ENCODE results near the gene ATP1A4.

Gene ATP1A4

DNA sequence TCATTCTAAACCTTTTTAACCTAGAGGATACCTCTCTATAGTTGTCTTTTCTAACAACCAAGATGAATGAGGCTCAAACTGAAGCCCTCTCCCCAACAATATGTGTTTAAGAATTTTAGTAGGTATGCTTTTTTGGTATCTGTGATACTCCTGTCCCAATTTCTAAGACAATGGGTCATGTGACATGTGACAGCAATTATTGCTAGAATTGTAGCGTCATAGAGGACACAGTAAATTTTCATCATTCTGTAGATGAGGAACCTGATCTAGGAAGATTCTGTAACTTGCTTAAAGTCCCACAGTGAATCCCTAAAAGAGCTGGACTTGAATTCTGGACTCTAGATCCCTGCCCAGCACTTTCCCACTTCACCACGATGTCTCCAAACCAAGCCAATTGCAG, 27.3 kb downstream of the ATP1A4 start:
- FAIRE-seq = no peak

DNA sequence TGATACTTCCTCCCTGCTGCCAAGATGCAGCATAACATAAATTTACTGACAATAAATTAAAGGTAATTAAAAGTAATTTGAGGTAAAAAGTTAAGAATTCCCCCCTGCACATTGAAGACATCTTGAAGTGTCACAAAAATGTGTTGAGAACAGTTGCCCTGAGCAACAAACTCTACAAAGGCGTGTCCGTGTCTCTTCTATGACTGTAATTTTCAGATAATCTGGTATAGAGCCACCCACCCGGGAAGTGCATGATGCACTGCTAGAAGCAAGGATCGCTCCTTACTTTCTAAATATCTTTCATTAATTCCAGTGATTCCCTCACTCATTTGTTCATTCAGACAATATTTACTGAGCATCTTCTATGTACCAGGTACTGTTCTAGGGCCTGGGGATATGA, 27.9 kb downstream of the ATP1A4 start:
- FAIRE-seq = no peak

- FAIRE-seq = no peak
These were observed 34.8 kb downstream of the ATP1A4 start for GRCh38 chr1:160186246-160186645.

- no peak for FAIRE-seq
These were observed 35.3 kb downstream of the ATP1A4 start for GRCh38 chr1:160186729-160187128.

DNA sequence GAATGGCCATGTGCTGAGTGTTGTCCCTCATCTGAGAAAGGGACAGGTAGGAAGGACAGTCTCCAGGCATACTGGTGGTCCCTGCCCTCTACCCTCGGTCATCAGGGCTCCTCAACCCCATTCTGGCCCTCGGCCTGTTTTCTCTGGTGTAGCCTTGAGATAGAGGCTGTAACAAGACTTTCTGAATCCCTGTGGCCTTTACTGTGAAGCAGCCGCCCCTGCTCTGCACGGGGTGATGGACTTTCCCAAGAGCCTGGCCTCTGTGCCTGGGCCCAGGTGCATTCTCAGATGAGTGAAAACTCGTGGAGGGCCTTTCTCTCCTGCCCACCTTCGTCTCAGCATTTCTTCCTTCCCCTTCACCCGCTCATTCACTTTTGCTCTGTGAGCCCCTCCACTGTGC, 36.0 kb downstream of the ATP1A4 start:
- no peak for FAIRE-seq

DNA sequence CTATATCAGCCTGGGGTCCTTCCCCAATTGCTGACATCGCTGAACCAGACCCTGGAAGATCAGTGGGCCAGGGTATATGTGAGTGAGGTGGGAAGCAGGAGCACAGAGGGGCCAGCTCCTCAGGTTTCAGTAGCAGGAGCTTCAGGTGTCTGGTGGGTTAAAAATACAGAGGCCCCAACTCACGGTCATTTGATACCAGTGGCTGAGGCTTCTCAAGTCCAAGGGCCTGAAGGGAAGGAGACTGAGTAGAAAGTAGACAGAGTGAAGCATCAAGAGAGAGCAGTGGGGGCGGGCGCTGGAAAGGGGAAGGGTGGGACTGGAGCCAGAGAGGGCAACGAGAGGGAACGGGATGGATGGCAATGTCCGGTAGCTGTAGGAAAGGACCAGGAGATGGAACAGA, 36.9 kb downstream of the ATP1A4 start:
- FAIRE-seq = no peak

- no peak for FAIRE-seq
These were observed 38.5 kb downstream of the ATP1A4 start, which contains the start of gene CASQ1 for GRCh38 chr1:160189649-160190625. Gene CASQ1 (plus strand): TSS chr1:160190575. CDS start chr1:160190752, 177 bp downstream.

DNA sequence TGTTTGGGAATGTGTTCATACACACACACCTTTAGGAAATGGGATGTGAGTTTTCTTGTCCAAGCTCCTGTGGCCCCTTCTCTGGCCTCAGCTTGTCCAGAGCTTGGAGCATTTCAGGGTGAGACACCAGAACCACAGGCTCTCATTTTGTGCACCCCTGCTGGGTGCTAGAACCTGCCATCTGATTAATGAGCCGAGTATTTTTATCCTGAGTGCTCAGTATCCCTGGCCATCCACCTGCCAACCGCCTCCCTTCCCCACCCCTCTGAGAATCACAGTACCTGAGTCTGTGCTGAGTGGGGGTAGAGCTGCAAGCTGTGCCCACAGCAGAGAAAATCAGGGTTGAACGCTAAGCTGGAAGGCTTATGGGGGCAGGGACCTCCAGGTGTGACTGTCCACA, 40.4 kb downstream of the ATP1A4 start:
- no peak for FAIRE-seq

DNA sequence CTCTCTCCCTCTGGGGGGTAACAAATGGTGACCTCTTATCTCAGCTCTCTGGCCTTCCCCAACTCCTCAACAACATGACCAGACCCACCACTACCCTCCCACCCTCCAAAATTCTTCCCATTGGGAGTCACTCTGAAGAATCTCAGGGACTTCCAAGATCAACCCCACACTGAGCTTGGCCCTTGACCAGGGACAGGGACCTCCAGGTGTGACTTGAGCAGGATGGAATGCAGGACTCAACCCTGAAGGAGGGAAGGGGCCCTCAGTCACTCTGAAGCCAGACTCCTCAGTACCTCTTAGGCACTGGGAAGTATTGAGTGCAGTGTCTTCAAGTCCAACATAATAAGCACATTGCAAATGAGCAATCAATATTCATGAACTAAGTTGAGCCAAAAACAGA, 40.8 kb downstream of the ATP1A4 start:
- FAIRE-seq = no peak

DNA sequence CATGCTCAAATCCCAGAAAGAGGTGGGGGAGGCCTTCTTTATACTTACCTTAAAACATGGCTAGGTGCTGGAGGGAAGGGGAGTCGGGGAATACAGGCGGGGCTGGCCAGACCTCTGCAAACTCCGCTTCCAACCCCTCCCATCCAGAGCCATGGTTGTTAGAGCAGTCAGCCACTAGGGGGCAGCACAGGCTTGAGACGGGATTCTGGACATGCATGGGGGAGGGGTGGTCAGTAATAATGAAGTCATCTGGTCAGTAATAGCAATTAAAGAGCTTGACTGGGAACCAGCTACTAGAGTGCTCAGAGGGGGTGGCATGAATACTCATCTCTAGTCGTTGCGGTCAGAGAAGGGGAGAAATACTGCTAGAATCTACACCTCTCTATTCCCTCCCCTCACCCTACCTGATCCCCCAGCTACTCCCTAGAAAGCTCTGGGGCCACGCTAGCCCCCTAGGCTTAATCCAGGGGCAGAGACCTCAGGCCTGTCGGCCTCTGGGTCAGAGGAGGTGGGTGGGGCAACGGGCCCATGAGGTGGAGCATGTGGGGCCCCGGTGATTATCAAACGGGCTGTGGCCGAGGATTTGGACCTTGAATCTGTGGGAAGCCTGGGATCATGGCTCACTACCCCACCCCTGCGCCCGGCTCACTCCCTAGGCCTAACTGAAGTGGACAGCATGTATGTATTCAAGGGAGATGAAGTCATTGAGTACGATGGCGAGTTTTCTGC, 41.9 kb downstream of the ATP1A4 start:
- no peak for FAIRE-seq

DNA sequence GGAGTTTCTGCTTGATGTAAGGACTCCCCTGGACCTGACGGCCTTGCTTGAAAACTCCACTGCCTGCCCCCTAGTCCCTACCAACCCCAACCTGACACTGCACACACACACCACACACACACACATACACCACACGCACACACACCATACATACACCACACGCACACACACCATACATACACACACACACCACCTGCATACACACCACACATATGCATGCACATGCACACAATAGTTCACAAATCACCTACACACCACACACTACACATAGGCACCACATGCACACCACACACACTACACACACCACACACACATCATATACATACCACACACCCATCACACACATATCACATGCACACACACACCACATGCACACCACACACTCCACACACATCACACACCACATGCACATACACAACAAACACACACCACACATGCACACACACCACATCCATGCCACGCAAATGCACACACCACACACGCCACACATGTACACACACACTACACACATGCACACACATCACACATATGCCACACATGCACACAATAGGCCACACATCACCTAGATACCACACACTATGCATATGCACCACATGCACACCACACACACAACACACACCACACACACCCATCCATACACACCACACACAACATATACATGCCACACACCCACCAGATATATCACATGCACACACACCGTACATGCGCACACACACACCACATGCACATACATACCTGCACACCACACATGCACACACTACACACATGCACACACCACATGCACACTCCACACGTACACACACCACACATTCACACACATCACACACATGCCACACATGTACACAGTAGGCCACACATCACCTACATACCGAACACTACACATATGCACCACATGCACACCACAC, 42.7 kb downstream of the ATP1A4 start:
- FAIRE-seq = no peak

- FAIRE-seq = no peak
These were observed 43.3 kb downstream of the ATP1A4 start for GRCh38 chr1:160194737-160195059.

GRCh38 chr1:160196143-160196542, 44.7 kb downstream of the ATP1A4 start:
- no peak for FAIRE-seq

DNA sequence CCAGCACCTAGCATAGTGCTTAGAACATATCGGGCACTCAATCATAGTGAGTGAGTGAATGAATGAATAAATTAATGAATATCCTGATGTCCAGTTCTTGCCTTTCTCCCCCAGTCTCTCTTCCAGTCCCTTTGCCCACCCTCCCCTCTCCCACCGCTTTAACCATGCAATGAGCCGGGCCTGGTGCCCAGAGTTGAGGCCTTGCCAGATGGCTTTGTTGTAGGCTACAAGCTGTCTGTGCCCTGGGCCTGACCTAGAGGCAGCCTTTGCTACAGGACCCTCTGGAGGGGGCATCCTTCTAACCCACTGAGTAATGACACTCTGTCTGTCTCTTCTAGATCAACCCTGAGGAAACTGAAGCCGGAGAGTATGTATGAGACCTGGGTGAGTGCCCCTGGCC, 45.8 kb downstream of the ATP1A4 start:
- no peak for FAIRE-seq

DNA sequence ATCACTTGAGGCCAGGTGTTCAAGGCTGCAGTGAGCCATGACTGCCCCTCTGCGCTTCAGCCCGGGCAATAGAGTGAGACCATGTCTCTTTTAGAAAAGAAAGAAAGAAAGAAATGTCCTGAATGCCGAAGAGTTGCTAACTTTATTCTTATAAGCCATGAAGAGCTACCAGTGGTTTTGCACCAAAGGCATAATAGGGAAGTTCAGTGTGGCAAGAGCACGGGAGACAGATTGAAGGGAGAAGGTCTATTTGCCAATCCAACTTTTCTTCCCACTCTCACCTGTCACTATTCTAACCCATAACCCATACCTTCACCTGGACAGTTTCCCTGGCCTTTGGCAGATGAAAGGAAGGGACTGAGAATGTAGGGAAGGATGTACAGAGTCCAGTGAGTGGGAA, 49.4 kb downstream of the ATP1A4 start:
- no peak for FAIRE-seq

- no peak for FAIRE-seq
These were observed 53.3 kb downstream of the ATP1A4 start for GRCh38 chr1:160204526-160205241.

DNA sequence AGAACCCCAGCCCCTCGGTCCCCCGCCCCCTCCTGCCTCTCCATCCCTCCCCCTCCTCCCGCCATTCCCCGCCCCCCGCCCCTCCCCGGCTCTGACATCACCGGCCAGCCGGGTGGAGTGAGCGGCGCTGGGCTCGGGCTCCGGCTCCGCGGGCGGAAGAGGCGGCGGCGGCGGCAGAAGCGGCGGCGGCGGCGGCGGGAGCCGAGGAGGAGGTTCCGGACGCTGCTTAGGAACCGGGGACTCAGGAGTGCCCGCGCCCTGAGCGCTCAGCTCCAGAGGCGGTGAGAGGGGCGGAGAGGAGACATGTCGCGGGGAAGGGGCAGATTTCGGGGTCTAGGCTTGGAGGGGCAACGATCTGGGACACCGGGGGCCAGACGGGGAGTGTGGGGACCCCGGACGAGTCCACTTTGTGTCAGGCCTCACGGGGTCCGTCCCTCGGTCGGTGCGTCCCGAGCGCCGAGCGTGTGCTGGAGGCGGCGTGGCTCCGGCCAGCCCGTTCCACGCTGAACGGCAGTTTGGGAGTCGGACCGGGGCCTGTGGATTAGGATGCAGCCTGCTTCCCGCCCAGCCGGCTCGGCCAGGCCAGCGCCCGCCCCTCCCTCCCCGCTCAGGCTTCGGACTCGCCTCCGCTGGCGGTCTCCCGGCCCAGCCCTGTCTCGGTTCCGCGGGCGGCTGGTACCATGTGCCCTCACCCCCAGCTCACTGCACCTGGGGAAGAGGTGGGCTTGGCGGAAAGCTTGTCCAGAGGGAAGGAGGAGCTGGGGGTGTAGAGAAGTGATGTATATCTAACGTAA, 54.0 kb downstream of the ATP1A4 start, which contains the start of gene PEA15:
PEA15 (plus strand) TSS at position 143 of the 794 bp plus-strand sequence. CDS start 6,161 bp downstream, outside the sequence.
- no peak for FAIRE-seq

DNA sequence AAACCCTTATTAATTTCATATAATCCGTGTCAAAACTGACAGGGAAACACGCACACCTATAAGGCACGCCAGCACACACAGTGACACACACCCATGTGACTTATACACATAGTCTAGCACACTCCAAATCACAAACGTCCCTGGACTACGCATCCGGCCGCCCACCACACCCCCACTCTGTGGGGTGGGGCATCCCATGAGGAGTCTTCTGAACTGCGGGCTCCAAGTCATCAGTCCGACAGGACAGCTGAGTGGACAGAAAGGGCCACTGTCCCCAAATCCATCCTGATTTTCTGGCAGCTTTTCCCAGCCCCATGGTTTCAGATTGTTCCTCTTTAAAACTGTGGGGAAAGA, 54.6 kb downstream of the ATP1A4 start:
- no peak for FAIRE-seq

DNA sequence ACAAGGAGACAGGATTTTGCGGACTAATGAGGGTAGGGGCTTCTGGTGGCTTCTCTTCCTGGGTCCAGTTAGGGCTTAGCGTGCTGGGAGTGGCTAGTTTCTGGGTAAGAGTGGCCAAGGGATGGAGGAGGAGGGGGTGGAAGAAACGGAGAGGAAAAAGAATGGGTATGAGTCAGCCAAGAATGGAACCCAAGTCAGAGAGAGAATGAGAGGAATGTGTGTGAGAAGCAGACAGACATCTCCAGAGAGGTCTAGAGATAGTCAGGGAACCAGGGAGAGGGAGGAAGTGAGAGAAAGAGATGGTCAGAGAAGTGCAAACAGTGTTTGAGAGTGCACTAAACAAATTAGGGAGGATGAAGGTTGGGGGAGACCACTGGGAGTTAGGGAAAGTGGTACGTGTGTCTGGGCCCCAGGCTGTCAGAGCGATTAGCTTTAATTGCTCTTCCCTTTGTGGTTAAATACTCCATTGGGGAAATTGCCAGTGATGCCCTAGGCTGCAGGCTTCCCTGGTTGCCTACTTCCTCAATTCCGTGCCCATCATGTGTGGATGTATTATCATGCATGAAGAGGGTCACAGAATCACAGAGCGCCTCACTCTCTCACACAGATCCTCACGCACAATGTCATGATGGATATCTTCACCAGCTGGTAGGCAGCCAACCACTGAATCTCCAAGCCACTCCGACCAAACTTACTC, 55.2 kb downstream of the ATP1A4 start:
- FAIRE-seq = no peak

DNA sequence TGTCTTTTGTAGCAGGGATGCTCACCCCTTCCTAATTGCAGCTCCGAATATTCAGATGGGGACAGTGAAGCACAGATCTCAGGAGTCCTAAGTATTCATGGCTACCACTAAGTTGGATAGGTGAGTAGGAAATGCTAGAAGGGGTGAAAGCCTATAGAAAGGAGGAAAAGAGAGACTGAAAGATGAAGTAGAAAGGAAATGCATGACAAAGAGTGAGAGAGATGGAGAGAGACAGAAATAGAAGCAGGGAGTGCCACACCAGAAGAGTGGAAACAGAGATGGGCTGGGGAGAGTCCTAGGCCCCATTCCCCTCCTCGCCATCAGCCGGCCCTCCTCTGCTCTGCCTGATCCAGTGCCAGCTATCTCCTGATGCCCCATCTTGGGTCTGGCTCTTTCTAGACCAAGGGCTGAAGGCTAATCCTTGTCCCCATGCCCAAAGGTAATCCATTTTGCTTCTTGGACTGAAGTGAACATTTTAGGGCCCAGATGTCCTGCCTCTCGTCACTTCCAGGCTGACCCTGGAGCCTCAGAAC, 55.8 kb downstream of the ATP1A4 start:
- no peak for FAIRE-seq

Data from G401.6 (cell line).